ENCODE measurements around the gene PPP4C. TPM values are rescaled to one million over a fixed set of nuclear protein-coding genes. Genes with fewer than 3 reads are reported as not detected.
A peak's percentile ranks its signal among the peaks of the same experiment; 100 is the strongest.

The PPP4C gene
- total RNA-seq, 1 donor from 2014 or later: 128 TPM

GRCh38 chr16:30052671-30053372 lies 23.0 kb upstream of the PPP4C start:
- H3K36me3 Mint-ChIP-seq: no peaks in the 10 kb centered on the region
- peak; percentile 95 for DNase-seq (ENCODE audit: extremely low spot score, unreplicated experiment)
- peaks cover 22% of the 10 kb centered on the region for H3K4me1 Mint-ChIP-seq (ENCODE audit: unreplicated experiment)
- H3K9me3 Mint-ChIP-seq: no peaks in the 10 kb centered on the region
- H3K27me3 Mint-ChIP-seq: no peaks in the 10 kb centered on the region
- peak overlapping the region; percentile 66 for H3K27ac Mint-ChIP-seq
- peak overlapping the region; percentile 92 for H3K4me3 Mint-ChIP-seq
- TF ChIP-seq, protein P1, sequence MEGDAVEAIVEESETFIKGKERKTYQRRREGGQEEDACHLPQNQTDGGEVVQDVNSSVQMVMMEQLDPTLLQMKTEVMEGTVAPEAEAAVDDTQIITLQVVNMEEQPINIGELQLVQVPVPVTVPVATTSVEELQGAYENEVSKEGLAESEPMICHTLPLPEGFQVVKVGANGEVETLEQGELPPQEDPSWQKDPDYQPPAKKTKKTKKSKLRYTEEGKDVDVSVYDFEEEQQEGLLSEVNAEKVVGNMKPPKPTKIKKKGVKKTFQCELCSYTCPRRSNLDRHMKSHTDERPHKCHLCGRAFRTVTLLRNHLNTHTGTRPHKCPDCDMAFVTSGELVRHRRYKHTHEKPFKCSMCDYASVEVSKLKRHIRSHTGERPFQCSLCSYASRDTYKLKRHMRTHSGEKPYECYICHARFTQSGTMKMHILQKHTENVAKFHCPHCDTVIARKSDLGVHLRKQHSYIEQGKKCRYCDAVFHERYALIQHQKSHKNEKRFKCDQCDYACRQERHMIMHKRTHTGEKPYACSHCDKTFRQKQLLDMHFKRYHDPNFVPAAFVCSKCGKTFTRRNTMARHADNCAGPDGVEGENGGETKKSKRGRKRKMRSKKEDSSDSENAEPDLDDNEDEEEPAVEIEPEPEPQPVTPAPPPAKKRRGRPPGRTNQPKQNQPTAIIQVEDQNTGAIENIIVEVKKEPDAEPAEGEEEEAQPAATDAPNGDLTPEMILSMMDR (conservative IDR thresholded peaks at IDR 0.05): no peak

- Mint-ChIP-seq H3K27ac (peak overlapping the region; percentile 75), H3K27me3 (no peaks in the 10 kb centered on the region), H3K9me3 (no peaks in the 10 kb centered on the region), H3K36me3 (no peaks in the 10 kb centered on the region), H3K4me3 (peak overlapping the region; percentile 92), H3K4me1 (ENCODE audit: unreplicated experiment) (peaks cover 22% of the 10 kb centered on the region)
- no peak for DNase-seq (ENCODE audit: extremely low spot score, unreplicated experiment)
- TF ChIP-seq, protein P1 (conservative IDR thresholded peaks at IDR 0.05): no peak
Observed at GRCh38 chr16:30053376-30054015, 22.3 kb upstream of the PPP4C start.

DNA sequence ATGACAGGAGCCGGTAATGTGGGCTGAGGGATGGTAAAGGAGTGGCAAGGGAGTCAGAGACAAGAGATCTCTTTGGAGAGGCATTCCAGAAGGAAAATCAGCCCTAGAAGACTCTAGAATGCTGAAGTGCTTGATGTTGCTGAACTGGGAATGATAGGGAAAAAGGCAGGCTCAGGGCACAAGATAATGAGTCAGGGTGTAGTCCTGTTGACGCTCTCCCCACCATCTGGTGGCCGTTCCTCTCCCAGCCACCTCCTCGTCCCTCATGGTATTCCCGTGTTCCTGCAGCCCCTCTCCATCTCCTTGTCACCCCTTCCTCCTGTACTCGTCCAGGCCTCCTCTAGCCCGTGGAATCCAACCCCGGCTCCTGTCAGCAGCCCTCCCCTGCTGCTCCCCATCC lies 21.3 kb upstream of the PPP4C start:
- Mint-ChIP-seq H3K27ac (no peak overlapping the region), H3K4me3 (peak overlapping the region; percentile 82), H3K27me3 (no peaks in the 10 kb centered on the region), H3K36me3 (no peaks in the 10 kb centered on the region), H3K9me3 (no peaks in the 10 kb centered on the region), H3K4me1 (ENCODE audit: unreplicated experiment) (peaks cover 22% of the 10 kb centered on the region)
- no peak for DNase-seq (ENCODE audit: extremely low spot score, unreplicated experiment)
- TF ChIP-seq, protein P1 (conservative IDR thresholded peaks at IDR 0.05): no peak

DNA sequence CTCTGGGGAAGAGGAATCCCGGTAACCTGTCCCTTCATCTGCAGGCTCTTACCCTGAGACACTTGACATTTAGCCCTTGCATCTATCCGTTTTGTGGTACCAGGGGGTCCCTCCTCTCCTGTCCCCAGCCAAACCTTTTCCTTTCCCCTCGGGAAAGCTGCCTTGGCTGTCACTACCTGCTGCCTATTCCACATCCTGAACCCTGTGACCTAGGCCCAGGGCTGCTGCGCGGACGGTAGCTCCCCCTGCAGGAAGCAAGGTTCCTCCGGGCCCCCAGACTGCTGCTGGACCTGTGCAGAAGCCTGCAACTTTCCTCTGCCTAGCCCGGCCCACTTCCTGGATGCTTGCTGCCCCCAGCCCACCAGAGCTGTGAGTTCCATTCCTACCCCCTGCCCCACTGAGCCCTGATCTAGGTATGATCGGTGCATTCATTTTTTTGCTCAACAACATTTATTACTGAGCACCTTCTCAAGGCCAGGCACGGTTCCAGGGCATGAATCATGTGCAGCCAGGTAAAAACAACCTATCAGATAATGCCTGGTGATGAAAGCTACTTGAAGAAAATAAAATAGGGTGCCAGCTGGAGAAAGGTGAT lies 20.7 kb upstream of the PPP4C start:
- TF ChIP-seq, protein P1 (conservative IDR thresholded peaks at IDR 0.05): peak; percentile 67
- no peaks in the 10 kb centered on the region for H3K9me3 Mint-ChIP-seq

DNA sequence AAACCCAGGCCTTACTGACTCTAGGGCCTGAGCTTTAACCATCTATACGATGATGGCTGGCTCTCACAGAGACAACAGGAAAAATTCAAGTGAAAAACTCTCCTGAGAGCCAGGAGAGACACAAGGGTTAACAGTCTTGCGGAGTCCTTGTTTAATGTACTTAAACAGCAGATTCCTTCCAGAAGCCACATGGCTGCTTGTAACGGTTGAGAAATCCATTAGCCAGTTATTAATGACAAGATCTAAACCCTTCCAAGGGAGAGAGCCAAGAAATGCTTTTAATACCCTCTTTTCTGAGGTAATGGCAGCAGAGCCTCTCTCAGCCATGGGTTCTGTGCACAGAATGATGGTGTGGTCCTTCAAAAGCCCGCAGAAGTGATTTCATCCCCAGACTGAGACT lies 15.4 kb upstream of the PPP4C start:
- TF ChIP-seq, protein P1 (conservative IDR thresholded peaks at IDR 0.05): no peak
- peaks cover 9% of the 10 kb centered on the region for H3K4me1 Mint-ChIP-seq (ENCODE audit: unreplicated experiment)
- H3K36me3 Mint-ChIP-seq: peaks cover 4% of the 10 kb centered on the region
- H3K27ac Mint-ChIP-seq: peak overlapping the region; percentile 70
- H3K27me3 Mint-ChIP-seq: no peaks in the 10 kb centered on the region
- DNase-seq (ENCODE audit: extremely low spot score, unreplicated experiment): no peak
- no peaks in the 10 kb centered on the region for H3K9me3 Mint-ChIP-seq
- peak overlapping the region; percentile 27 for H3K4me3 Mint-ChIP-seq

More for the DNA sequence above, 20.7 kb upstream of the PPP4C start:
- Mint-ChIP-seq H3K4me3 (peak overlapping the region; percentile 82), H3K4me1 (ENCODE audit: unreplicated experiment) (peaks cover 22% of the 10 kb centered on the region), H3K27ac (peak overlapping the region; percentile 74), H3K36me3 (no peaks in the 10 kb centered on the region), H3K27me3 (no peaks in the 10 kb centered on the region)
- no peak for DNase-seq (ENCODE audit: extremely low spot score, unreplicated experiment)

Measured in type B pancreatic cell (in vitro differentiated cells).